ENCODE measurements around the gene RNF130. TPM values are rescaled to one million over a fixed set of nuclear protein-coding genes. Genes with fewer than 3 reads are reported as not detected.

The RNF130 gene
- total and polyA plus RNA-seq, 4 donors: 24.9 to 93.1 (median 51.4) TPM

GRCh38 chr5:179909224-179909623, 162.3 kb downstream of the RNF130 start:
- peaks cover 4 to 16% (median 11%) of the 10 kb centered on the region in 4 donors for H3K4me1 ChIP-seq (ENCODE audit: control insufficient read depth in 4 of 4, insufficient read depth in 4 of 4, low read length in 3 of 4)
- H3K4me3 ChIP-seq (ENCODE audit: low read depth in 1 of 3, low read length in 3 of 3): no peak overlapping the region
- H3K27ac ChIP-seq (ENCODE audit: low read depth in 1 of 2, low read length in 2 of 2): no peak overlapping the region
- 94% methylated on average over 6 of the region's 6 CpGs for WGBS
- DNase-seq (ENCODE audit: low spot score): no peak
- H3K27me3 ChIP-seq (ENCODE audit: control insufficient read depth in 4 of 4, insufficient read depth in 4 of 4, low read length in 3 of 4): no peaks in the 10 kb centered on the region
- H3K36me3 ChIP-seq (ENCODE audit: control insufficient read depth in 4 of 4, insufficient read depth in 3 of 4, low read depth in 1 of 4, low read length in 3 of 4): peaks cover 0 to 4% (median 0%) of the 10 kb centered on the region in 4 donors
- H3K9me3 ChIP-seq (ENCODE audit: control insufficient read depth in 4 of 4, low read length in 3 of 4): no peaks in the 10 kb centered on the region
- no peak overlapping the region for H3K9ac ChIP-seq (ENCODE audit: low read depth in 1 of 2, low read length in 2 of 2)
- TF ChIP-seq MAX (IDR thresholded peaks at IDR 0.05) (no peak), GABPA (IDR thresholded peaks at IDR 0.05 in 1 of 2, conservative IDR thresholded peaks at IDR 0.05 in 1 of 2) (no peak), TAF1 (conservative IDR thresholded peaks at IDR 0.05) (no peak), ZBTB33 (IDR thresholded peaks at IDR 0.05) (no peak), CTCF (IDR thresholded peaks at IDR 0.05; ENCODE audit: low read depth, low read length, missing input control) (no peak), NR2F2 (IDR thresholded peaks at IDR 0.05) (no peak), REST (IDR thresholded peaks at IDR 0.05) (no peak), FOXA1 (IDR thresholded peaks at IDR 0.05) (no peak), JUND (IDR thresholded peaks at IDR 0.05) (no peak), SP1 (IDR thresholded peaks at IDR 0.05) (no peak), YY1 (IDR thresholded peaks at IDR 0.05) (no peak), EGR1 (IDR thresholded peaks at IDR 0.05; ENCODE audit: low read depth in 2 of 2) (no peak)

- H3K27ac ChIP-seq (ENCODE audit: low read depth in 1 of 2, low read length in 2 of 2): no peak overlapping the region
- no peak for DNase-seq (ENCODE audit: low spot score)
- no peaks in the 10 kb centered on the region for H3K27me3 ChIP-seq (ENCODE audit: control insufficient read depth in 4 of 4, insufficient read depth in 4 of 4, low read length in 3 of 4)
- no peak overlapping the region for H3K4me3 ChIP-seq (ENCODE audit: low read depth in 1 of 3, low read length in 3 of 3)
- no peaks in the 10 kb centered on the region for H3K9me3 ChIP-seq (ENCODE audit: control insufficient read depth in 4 of 4, low read length in 3 of 4)
- H3K4me1 ChIP-seq (ENCODE audit: control insufficient read depth in 4 of 4, insufficient read depth in 4 of 4, low read length in 3 of 4): peaks cover 4 to 16% (median 11%) of the 10 kb centered on the region in 4 donors
- H3K9ac ChIP-seq (ENCODE audit: low read depth in 1 of 2, low read length in 2 of 2): peak overlapping the region in 1 of 2 donors; percentile 28
- 89% methylated on average over 16 of the region's 16 CpGs for WGBS
- peaks cover 0 to 9% (median 2%) of the 10 kb centered on the region in 4 donors for H3K36me3 ChIP-seq (ENCODE audit: control insufficient read depth in 4 of 4, insufficient read depth in 3 of 4, low read depth in 1 of 4, low read length in 3 of 4)
- no peak for TF ChIP-seq TAF1 (conservative IDR thresholded peaks at IDR 0.05)
- no peak for TF ChIP-seq FOXA1 (IDR thresholded peaks at IDR 0.05)
- no peak for TF ChIP-seq SP1 (IDR thresholded peaks at IDR 0.05)
- TF ChIP-seq EGR1 (IDR thresholded peaks at IDR 0.05; ENCODE audit: low read depth in 2 of 2): no peak
- no peak for TF ChIP-seq ZBTB33 (IDR thresholded peaks at IDR 0.05)
- TF ChIP-seq HNF4A (conservative IDR thresholded peaks at IDR 0.05): no peak
- TF ChIP-seq JUND (IDR thresholded peaks at IDR 0.05): no peak
- no peak for TF ChIP-seq MAX (IDR thresholded peaks at IDR 0.05)
- no peak for TF ChIP-seq ATF3 (IDR thresholded peaks at IDR 0.05)
- no peak for TF ChIP-seq HNF4G (IDR thresholded peaks at IDR 0.05)
- no peak for TF ChIP-seq RAD21 (IDR thresholded peaks at IDR 0.05)
- TF ChIP-seq GABPA (IDR thresholded peaks at IDR 0.05 in 1 of 2, conservative IDR thresholded peaks at IDR 0.05 in 1 of 2): no peak
- no peak for TF ChIP-seq YY1 (IDR thresholded peaks at IDR 0.05)
- no peak for TF ChIP-seq RXRA (IDR thresholded peaks at IDR 0.05)
- TF ChIP-seq FOXA2 (IDR thresholded peaks at IDR 0.05): no peak
- TF ChIP-seq CTCF (IDR thresholded peaks at IDR 0.05; ENCODE audit: low read depth, low read length, missing input control): no peak
- TF ChIP-seq NR2F2 (IDR thresholded peaks at IDR 0.05): no peak
These were observed 163.0 kb downstream of the RNF130 start for GRCh38 chr5:179908528-179908927.
